PFSK-1 (cell line): Measurements from ENCODE around the gene LYPD5.
A peak's percentile ranks its signal among the peaks of the same experiment; 100 is the strongest.

ENCODE experiments used
- FOXP2 ChIP-seq: optimal IDR thresholded peaks from 2 replicates; pipeline ENCODE3; 2011; ENCODE audit warnings: borderline replicate concordance, control low read depth, inconsistent platforms; ENCODE audit not compliant: insufficient read depth; ENCODE audit errors: extremely low read length, extremely low read depth
- POLR2AphosphoS5 ChIP-seq: IDR thresholded peaks from 2 replicates; pipeline ENCODE4 v1.6.1; 2012; ENCODE audit warnings: low read depth, mild to moderate bottlenecking, control low read depth, low read length, moderate library complexity
- SIN3A ChIP-seq: IDR thresholded peaks from 2 replicates; pipeline ENCODE4 v1.6.1; 2012; ENCODE audit warnings: mild to moderate bottlenecking, low read length, moderate library complexity, borderline replicate concordance; ENCODE audit not compliant: insufficient read depth
- TAF1 ChIP-seq: IDR thresholded peaks from 2 replicates; pipeline ENCODE4 v1.6.1; 2012; ENCODE audit warnings: low read length, control low read depth, borderline replicate concordance; ENCODE audit not compliant: insufficient read depth
- TF ChIP-seq, protein P1 (sequence below), 2 experiments: IDR thresholded peaks; 2 replicates each; pipeline versions ENCODE4 v1.6.1 to v1.8.0; 2011 to 2012; ENCODE audit warnings: low read depth in 2 of 2, low read length in 2 of 2, control low read depth in 1 of 2, inconsistent platforms in 1 of 2, mild to moderate bottlenecking in 1 of 2, moderate library complexity in 1 of 2; ENCODE audit not compliant: insufficient read depth in 1 of 2

DNA sequence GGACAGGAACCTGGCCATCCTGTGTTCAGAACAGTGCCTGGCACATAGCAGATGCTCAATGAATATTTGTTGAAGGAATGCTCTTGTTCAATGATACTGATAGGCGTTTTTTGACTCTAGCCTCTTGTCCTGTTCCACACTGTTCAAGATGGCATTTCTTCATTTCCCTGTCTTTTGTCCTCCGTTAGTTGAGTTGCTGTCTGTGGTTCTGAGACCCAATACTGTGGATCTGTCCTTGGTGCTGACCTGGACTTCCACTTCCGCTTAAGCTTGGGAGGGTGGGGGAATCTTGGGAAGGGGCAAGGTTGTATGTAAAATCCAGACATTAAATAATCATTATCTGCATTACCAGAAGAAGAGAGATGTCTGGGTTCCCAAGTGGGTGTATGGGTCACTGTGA is 13.2 kb downstream of the LYPD5 start:
- TF ChIP-seq SIN3A (peak; percentile 99; the same call in 1 of the 2 replicates), POLR2AphosphoS5 (no peak), TAF1 (no peak), FOXP2 (no peak)
- TF ChIP-seq, protein P1, sequence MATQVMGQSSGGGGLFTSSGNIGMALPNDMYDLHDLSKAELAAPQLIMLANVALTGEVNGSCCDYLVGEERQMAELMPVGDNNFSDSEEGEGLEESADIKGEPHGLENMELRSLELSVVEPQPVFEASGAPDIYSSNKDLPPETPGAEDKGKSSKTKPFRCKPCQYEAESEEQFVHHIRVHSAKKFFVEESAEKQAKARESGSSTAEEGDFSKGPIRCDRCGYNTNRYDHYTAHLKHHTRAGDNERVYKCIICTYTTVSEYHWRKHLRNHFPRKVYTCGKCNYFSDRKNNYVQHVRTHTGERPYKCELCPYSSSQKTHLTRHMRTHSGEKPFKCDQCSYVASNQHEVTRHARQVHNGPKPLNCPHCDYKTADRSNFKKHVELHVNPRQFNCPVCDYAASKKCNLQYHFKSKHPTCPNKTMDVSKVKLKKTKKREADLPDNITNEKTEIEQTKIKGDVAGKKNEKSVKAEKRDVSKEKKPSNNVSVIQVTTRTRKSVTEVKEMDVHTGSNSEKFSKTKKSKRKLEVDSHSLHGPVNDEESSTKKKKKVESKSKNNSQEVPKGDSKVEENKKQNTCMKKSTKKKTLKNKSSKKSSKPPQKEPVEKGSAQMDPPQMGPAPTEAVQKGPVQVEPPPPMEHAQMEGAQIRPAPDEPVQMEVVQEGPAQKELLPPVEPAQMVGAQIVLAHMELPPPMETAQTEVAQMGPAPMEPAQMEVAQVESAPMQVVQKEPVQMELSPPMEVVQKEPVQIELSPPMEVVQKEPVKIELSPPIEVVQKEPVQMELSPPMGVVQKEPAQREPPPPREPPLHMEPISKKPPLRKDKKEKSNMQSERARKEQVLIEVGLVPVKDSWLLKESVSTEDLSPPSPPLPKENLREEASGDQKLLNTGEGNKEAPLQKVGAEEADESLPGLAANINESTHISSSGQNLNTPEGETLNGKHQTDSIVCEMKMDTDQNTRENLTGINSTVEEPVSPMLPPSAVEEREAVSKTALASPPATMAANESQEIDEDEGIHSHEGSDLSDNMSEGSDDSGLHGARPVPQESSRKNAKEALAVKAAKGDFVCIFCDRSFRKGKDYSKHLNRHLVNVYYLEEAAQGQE (IDR thresholded peaks at IDR 0.05; ENCODE audit: insufficient read depth in 1 of 2, low read depth in 2 of 2, low read length in 2 of 2): peak; percentile 92 to 100
